NCI-H1694 treated with DMSO at 0.1 percent for 48 hours (cell line): Measurements from ENCODE around the gene EHD1.

ENCODE experiments used
- DNase-seq: peaks from one replicate; lab custom pipeline; 2025; lab: John Stamatoyannopoulos, UW

EHD1 gene

GRCh38 chr11:64872790-64873488 is 5.5 kb downstream of the EHD1 start:
- DNase-seq: no peak

GRCh38 chr11:64871492-64871891 is 6.9 kb downstream of the EHD1 start:
- no peak for DNase-seq

- DNase-seq: no peak
These were observed 7.4 kb downstream of the EHD1 start for GRCh38 chr11:64870893-64871466.

- no peak for DNase-seq
These were observed 8.1 kb downstream of the EHD1 start for GRCh38 chr11:64870176-64870892.

- no peak for DNase-seq
These were observed 8.7 kb downstream of the EHD1 start for GRCh38 chr11:64869571-64870175.

GRCh38 chr11:64868904-64869570 is 9.4 kb downstream of the EHD1 start:
- no peak for DNase-seq

GRCh38 chr11:64867748-64868462 is 10.5 kb downstream of the EHD1 start:
- no peak for DNase-seq

- no peak for DNase-seq
These were observed 12.3 kb downstream of the EHD1 start for GRCh38 chr11:64866173-64866491.

GRCh38 chr11:64865286-64866172 is 12.9 kb downstream of the EHD1 start:
- no peak for DNase-seq

- no peak for DNase-seq
These were observed 13.7 kb downstream of the EHD1 start for GRCh38 chr11:64864473-64865285.

- no peak for DNase-seq
These were observed 14.3 kb downstream of the EHD1 start for GRCh38 chr11:64864135-64864472.

- no peak for DNase-seq
These were observed 14.9 kb downstream of the EHD1 start for GRCh38 chr11:64863391-64864060.

GRCh38 chr11:64862987-64863390 is 15.4 kb downstream of the EHD1 start:
- no peak for DNase-seq

GRCh38 chr11:64861227-64861975 is 17.0 kb downstream of the EHD1 start:
- DNase-seq: no peak

GRCh38 chr11:64859542-64860414 is 18.6 kb downstream of the EHD1 start:
- DNase-seq: no peak

- DNase-seq: no peak
These were observed 19.8 kb downstream of the EHD1 start for GRCh38 chr11:64858467-64859263.

- DNase-seq: no peak
These were observed 20.9 kb downstream of the EHD1 start for GRCh38 chr11:64857485-64857884.
